HEK293 (cell line): ENCODE measurements around the gene MAVS.
"Not testable (repeated sequence)": the region's sequence is repeated elsewhere in the genome, so short reads cannot be mapped to it uniquely, and the experiment has no call there.

Source experiments
- CTCF ChIA-PET: fragments of 350-600 bp; formaldehyde crosslinking; extraction: SDS; loops from one replicate; lab custom pipeline; 2021; ENCODE audit warnings: antibody characterized with exemption; lab: Yijun Ruan, JAX
- POLR2A ChIA-PET: fragments of 300-600 bp; formaldehyde crosslinking; extraction: SDS; loops from one replicate; lab custom pipeline; 2020; ENCODE audit warnings: antibody characterized with exemption, inconsistent platforms; lab: Yijun Ruan, JAX
- H3K27ac ChIP-seq: fragments of 200-500 bp; sonication (Bioruptor generic); 2 replicates; pipeline ENCODE4 v1.5.1; 2014; ENCODE audit warnings: low read depth, low read length, control low read depth, inconsistent platforms; ENCODE audit errors: extremely low read depth
- H3K36me3 ChIP-seq, 2 experiments: fragments of 200-500 bp in 1 of 2; sonication (Bioruptor generic) in 1 of 2; 1 replicate in 1 of 2; 2 replicates in 1 of 2; pipeline ENCODE4 v1.5.1; 2014 to 2017; ENCODE audit warnings: inconsistent platforms in 2 of 2, low read length in 2 of 2; ENCODE audit not compliant: control insufficient read depth in 2 of 2, insufficient read depth in 1 of 2
- H3K4me1 ChIP-seq: fragments of 200-500 bp; sonication (Bioruptor generic); 2 replicates; pipeline ENCODE4 v1.5.1; 2014; ENCODE audit warnings: mild to moderate bottlenecking, low read length, inconsistent platforms; ENCODE audit not compliant: control insufficient read depth, insufficient read depth
- H3K4me3 ChIP-seq: 2 replicates; pipeline ENCODE4 v1.5.1; 2011; ENCODE audit warnings: low read depth, mild to moderate bottlenecking, control low read depth, low read length, moderate library complexity
- H3K9me3 ChIP-seq: fragments of 200-500 bp; sonication (Bioruptor generic); 2 replicates; pipeline ENCODE4 v1.5.1; 2014; ENCODE audit warnings: low read depth, low read length, inconsistent platforms; ENCODE audit not compliant: control insufficient read depth, insufficient read depth
- ELK4 ChIP-seq: IDR thresholded peaks from 2 replicates; pipeline ENCODE4 v1.6.1; 2011; ENCODE audit warnings: mild to moderate bottlenecking, low read depth, low read length, borderline replicate concordance
- OSR2 ChIP-seq: fragments of 450-650 bp; formaldehyde crosslinking; IDR thresholded peaks from 2 replicates; pipeline ENCODE4 v1.5.1; 2016; ENCODE audit warnings: missing biosample characterization, missing genetic modification characterization
- PBX3 ChIP-seq: sonication (generic); formaldehyde crosslinking; IDR thresholded peaks from 2 replicates; pipeline ENCODE4 v1.8.1; 2022; ENCODE audit warnings: mild to moderate bottlenecking, moderate library complexity, missing genetic modification reagents
- ZBTB21 ChIP-seq: fragments of 450-650 bp; formaldehyde crosslinking; IDR thresholded peaks from 2 replicates; pipeline ENCODE4 v1.5.1; 2017; ENCODE audit warnings: missing biosample characterization, missing genetic modification characterization
- ZBTB26 ChIP-seq: fragments of 450-650 bp; formaldehyde crosslinking; optimal IDR thresholded peaks from 2 replicates; pipeline ENCODE3; 2016; ENCODE audit warnings: missing biosample characterization, mild to moderate bottlenecking, missing genetic modification characterization
- ZBTB8A ChIP-seq: fragments of 450-650 bp; formaldehyde crosslinking; IDR thresholded peaks from 2 replicates; pipeline ENCODE4 v1.5.1; 2016; ENCODE audit warnings: missing biosample characterization, missing genetic modification characterization
- ZFP37 ChIP-seq: fragments of 450-650 bp; formaldehyde crosslinking; IDR thresholded peaks from 2 replicates; pipeline ENCODE4 v1.5.1; 2016; ENCODE audit warnings: missing biosample characterization, missing genetic modification characterization
- ZIC2 ChIP-seq: fragments of 450-650 bp; formaldehyde crosslinking; IDR thresholded peaks from 2 replicates; pipeline ENCODE4 v1.5.1; 2016; ENCODE audit warnings: missing biosample characterization, missing genetic modification characterization
- ZNF10 ChIP-seq: fragments of 450-650 bp; formaldehyde crosslinking; IDR thresholded peaks from 2 replicates; pipeline ENCODE4 v1.5.1; 2017; ENCODE audit warnings: missing biosample characterization, missing genetic modification characterization
- ZNF223 ChIP-seq: fragments of 450-650 bp; formaldehyde crosslinking; IDR thresholded peaks from 2 replicates; pipeline ENCODE4 v1.5.1; 2016; ENCODE audit warnings: missing biosample characterization, missing genetic modification characterization
- ZNF239 ChIP-seq: fragments of 450-650 bp; formaldehyde crosslinking; IDR thresholded peaks from 2 replicates; pipeline ENCODE4 v1.5.1; 2016; ENCODE audit warnings: missing biosample characterization, missing genetic modification characterization
- ZNF292 ChIP-seq: fragments of 450-650 bp; formaldehyde crosslinking; IDR thresholded peaks from 2 replicates; pipeline ENCODE4 v1.5.1; 2016; ENCODE audit warnings: low read depth, missing biosample characterization, missing genetic modification characterization, borderline replicate concordance
- ZNF324 ChIP-seq: fragments of 450-650 bp; formaldehyde crosslinking; IDR thresholded peaks from 2 replicates; pipeline ENCODE4 v1.5.1; 2016; ENCODE audit warnings: missing biosample characterization, missing genetic modification characterization
- ZNF362 ChIP-seq: fragments of 450-650 bp; formaldehyde crosslinking; IDR thresholded peaks from 2 replicates; pipeline ENCODE4 v1.5.1; 2016; ENCODE audit warnings: missing biosample characterization, missing genetic modification characterization
- ZNF394 ChIP-seq: fragments of 450-650 bp; formaldehyde crosslinking; IDR thresholded peaks from 2 replicates; pipeline ENCODE4 v1.5.1; 2016; ENCODE audit warnings: missing biosample characterization, missing genetic modification characterization, mild to moderate bottlenecking, moderate library complexity, borderline replicate concordance
- ZNF530 ChIP-seq: fragments of 450-650 bp; formaldehyde crosslinking; IDR thresholded peaks from 2 replicates; pipeline ENCODE4 v1.5.1; 2016; ENCODE audit warnings: low read depth, missing biosample characterization, missing genetic modification characterization
- ZNF561 ChIP-seq: fragments of 450-650 bp; IDR thresholded peaks from 2 replicates; pipeline ENCODE4 v1.5.1; 2018; ENCODE audit warnings: missing biosample characterization, missing genetic modification characterization, borderline replicate concordance
- ZNF596 ChIP-seq: fragments of 450-650 bp; IDR thresholded peaks from 2 replicates; pipeline ENCODE4 v1.5.0; 2018; ENCODE audit warnings: missing biosample characterization, mild to moderate bottlenecking, missing genetic modification characterization, moderate library complexity
- ZNF626 ChIP-seq: fragments of 450-650 bp; sonication (Bioruptor Pico); formaldehyde crosslinking; IDR thresholded peaks from 2 replicates; pipeline ENCODE4 v1.5.1; 2018; ENCODE audit warnings: missing biosample characterization, missing genetic modification characterization, inconsistent platforms

MAVS gene

GRCh38 chr20:3906744-3907721 lies 60.4 kb downstream of the MAVS start:
- not testable (repeated sequence) for H3K27ac ChIP-seq, H3K4me3 ChIP-seq, H3K9me3 ChIP-seq, H3K4me1 ChIP-seq
- ChIA-PET CTCF (interaction anchor here (0.8 kb wide), 1 partner anchor 12 kb away, joined by 3 read pairs; no protein-coding TSS in a partner anchor), POLR2A (interaction anchor here (0.7 kb wide), 1 partner anchor 9 kb away, joined by 7 read pairs; no protein-coding TSS in a partner anchor)
- TF ChIP-seq ZNF362 (tag by site-specific recombination): 0 out of 2 replicates have a peak, but pooled peaks have one; percentile 48
- H3K36me3 ChIP-seq: peaks cover 45 to 49% of the 10 kb centered on the region in 2 experiments

GRCh38 chr20:3908667-3909066 lies 62.0 kb downstream of the MAVS start:
- POLR2A ChIA-PET: no interaction called here
- no peak overlapping the region for H3K4me3 ChIP-seq
- peaks cover 2% of the 10 kb centered on the region; the same call in 1 of the 2 replicates for H3K4me1 ChIP-seq
- CTCF ChIA-PET: no interaction called here
- TF ChIP-seq ZBTB26 (tag by site-specific recombination) (no peak), ZNF10 (tag by site-specific recombination) (no peak), ZBTB21 (no peak), ZIC2 (tag by site-specific recombination) (no peak), ELK4 (no peak), ZNF596 (tag by site-specific recombination) (no peak), PBX3 (no peak), ZNF530 (tag by site-specific recombination) (no peak), ZNF324 (tag by site-specific recombination) (no peak), ZNF561 (tag by site-specific recombination) (no peak), ZNF394 (tag by site-specific recombination) (no peak), ZNF239 (tag by site-specific recombination) (no peak), ZNF292 (tag by site-specific recombination) (no peak), ZBTB8A (tag by site-specific recombination) (no peak), ZNF223 (tag by site-specific recombination) (no peak), ZNF626 (tag by site-specific recombination) (no peak), ZFP37 (tag by site-specific recombination) (no peak), OSR2 (no peak)
- H3K36me3 ChIP-seq: peaks cover 57 to 60% of the 10 kb centered on the region in 2 experiments
- H3K9me3 ChIP-seq: no peaks in the 10 kb centered on the region
- 0 out of 2 replicates have a peak overlapping the region, but pooled peaks have one; percentile 2 for H3K27ac ChIP-seq
